ENCODE results near the gene MAST4. TPM values are rescaled to one million over a fixed set of nuclear protein-coding genes. Genes with fewer than 3 reads are reported as not detected.

MAST4 gene
- total RNA-seq, 1 donor from 2014 or later = 22.3 TPM

DNA sequence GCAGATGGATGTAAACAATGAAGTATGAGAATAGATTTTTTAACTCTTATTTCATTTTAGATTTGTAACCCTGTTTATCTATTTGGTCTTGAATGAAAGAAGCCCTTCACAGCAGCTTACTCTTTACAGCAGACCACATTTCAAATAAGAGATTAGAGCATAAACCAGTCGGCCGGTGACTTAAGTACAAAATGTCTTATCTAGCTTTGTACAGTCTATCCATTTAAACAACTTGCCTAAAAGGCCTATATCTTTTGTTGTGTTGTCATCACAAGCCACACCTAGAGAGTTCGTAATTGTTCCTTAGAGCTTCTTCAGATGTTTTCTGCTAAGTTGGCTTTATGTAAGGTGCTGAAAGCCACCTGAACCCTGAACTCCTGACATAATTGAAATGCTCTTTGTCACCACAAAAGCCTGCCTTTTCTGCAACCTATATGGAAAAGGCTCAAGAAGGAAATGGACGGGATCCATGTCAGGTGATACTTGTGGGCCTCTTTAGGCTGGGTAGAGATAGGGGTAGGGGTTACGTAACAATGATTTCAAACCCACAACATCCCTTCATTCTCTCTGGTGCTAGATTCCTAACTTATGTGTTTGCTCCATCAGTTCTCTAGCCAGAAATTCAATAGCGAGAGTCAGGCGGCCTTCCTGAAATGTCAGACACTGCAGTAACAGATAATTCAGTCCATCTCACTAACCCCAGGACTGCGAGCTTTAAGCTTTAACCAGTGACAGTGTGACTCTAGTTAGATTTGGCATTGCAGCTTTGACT, 437.9 kb downstream of the MAST4 start:
- Histone ChIP-seq H3K27ac (ENCODE audit: low read depth, low read length) (no peak overlapping the region), H2AFZ (ENCODE audit: low read depth, low read length) (no peak overlapping the region), H3K36me3 (ENCODE audit: insufficient read depth, low read length) (no peaks in the 10 kb centered on the region), H3K4me2 (ENCODE audit: low read length) (no peak overlapping the region), H3K4me1 (ENCODE audit: insufficient read depth, low read length) (peaks cover 39% of the 10 kb centered on the region), H3K27me3 (ENCODE audit: insufficient read depth, low read length) (no peaks in the 10 kb centered on the region), H3K9me3 (ENCODE audit: insufficient read depth, low read depth, low read length) (no peaks in the 10 kb centered on the region), H4K20me1 (ENCODE audit: insufficient read depth, low read length) (peaks cover 23% of the 10 kb centered on the region), H3K79me2 (ENCODE audit: insufficient read depth, low read length) (peaks cover 92% of the 10 kb centered on the region), H3K9ac (ENCODE audit: low read length) (no peak overlapping the region), H3K4me3 (ENCODE audit: insufficient read depth, low read depth, low read length) (no peak overlapping the region)
- no peaks in the 10 kb centered on the region for H3K27me3 Mint-ChIP-seq (ENCODE audit: low read depth, unreplicated experiment)
- no peak overlapping the region for H3K4me3 Mint-ChIP-seq (ENCODE audit: unreplicated experiment)
- no peaks in the 10 kb centered on the region for H3K9me3 Mint-ChIP-seq (ENCODE audit: unreplicated experiment)
- H3K4me1 Mint-ChIP-seq (ENCODE audit: low read depth, unreplicated experiment) = peaks cover 50% of the 10 kb centered on the region
- DNase-seq (ENCODE audit: low read depth) (peak; percentile 54), FAIRE-seq (no peak)
- peak overlapping the region; percentile 21 for H3K27ac Mint-ChIP-seq (ENCODE audit: unreplicated experiment)
- TF ChIP-seq CTCF (IDR thresholded peaks at IDR 0.05; ENCODE audit: insufficient read depth, low read depth, low read length) (no peak), EZH2 (IDR thresholded peaks at IDR 0.05; ENCODE audit: insufficient read depth, low read length) (no peak)
- H3K36me3 Mint-ChIP-seq (ENCODE audit: low read depth, unreplicated experiment) = peaks cover under 1% of the 10 kb centered on the region

DNA sequence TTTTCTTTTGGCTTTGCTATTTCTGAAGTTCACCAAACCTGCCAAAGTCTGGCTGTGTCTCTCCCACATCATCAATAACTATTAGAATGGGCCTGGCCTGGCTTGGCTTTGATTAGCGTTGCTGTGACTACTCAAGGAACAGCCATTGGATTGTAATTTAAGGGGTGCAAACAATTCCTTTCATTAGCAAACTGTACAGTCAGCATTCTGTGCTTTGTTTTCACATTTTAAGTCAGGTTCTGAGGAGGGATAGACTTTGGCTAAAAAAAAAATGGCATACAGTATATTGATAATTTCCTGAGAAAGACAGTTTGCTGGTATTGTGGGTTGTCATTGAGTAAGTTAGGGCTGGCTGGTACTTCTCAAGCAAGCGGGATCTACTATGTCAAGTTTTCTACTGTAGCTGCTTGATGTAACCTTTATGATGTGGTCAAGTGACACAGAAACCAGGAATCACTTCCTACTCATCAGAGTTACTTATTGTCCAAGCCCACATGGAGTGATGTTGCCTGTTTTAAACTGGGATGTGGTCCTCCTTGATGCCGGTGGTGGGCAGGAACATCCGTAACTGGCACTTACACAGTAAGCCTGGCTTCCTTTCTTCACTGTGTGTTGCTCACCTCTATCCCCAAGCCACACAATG, 439.0 kb downstream of the MAST4 start:
- no peak overlapping the region for H3K27ac ChIP-seq (ENCODE audit: low read depth, low read length)
- H3K4me2 ChIP-seq (ENCODE audit: low read length) = no peak overlapping the region
- Mint-ChIP-seq H3K27ac (ENCODE audit: unreplicated experiment) (peak overlapping the region; percentile 67), H3K9me3 (ENCODE audit: unreplicated experiment) (no peaks in the 10 kb centered on the region), H3K27me3 (ENCODE audit: low read depth, unreplicated experiment) (no peaks in the 10 kb centered on the region), H3K4me3 (ENCODE audit: unreplicated experiment) (no peak overlapping the region), H3K36me3 (ENCODE audit: low read depth, unreplicated experiment) (no peaks in the 10 kb centered on the region), H3K4me1 (ENCODE audit: low read depth, unreplicated experiment) (peaks cover 57% of the 10 kb centered on the region)
- H4K20me1 ChIP-seq (ENCODE audit: insufficient read depth, low read length) = peaks cover 23% of the 10 kb centered on the region
- no peak overlapping the region for H2AFZ ChIP-seq (ENCODE audit: low read depth, low read length)
- no peaks in the 10 kb centered on the region for H3K27me3 ChIP-seq (ENCODE audit: insufficient read depth, low read length)
- TF ChIP-seq CTCF (IDR thresholded peaks at IDR 0.05; ENCODE audit: insufficient read depth, low read depth, low read length) = no peak
- TF ChIP-seq EZH2 (IDR thresholded peaks at IDR 0.05; ENCODE audit: insufficient read depth, low read length) = no peak
- H3K4me3 ChIP-seq (ENCODE audit: insufficient read depth, low read depth, low read length) = no peak overlapping the region
- H3K36me3 ChIP-seq (ENCODE audit: insufficient read depth, low read length) = no peaks in the 10 kb centered on the region
- H3K79me2 ChIP-seq (ENCODE audit: insufficient read depth, low read length) = peaks cover 89% of the 10 kb centered on the region
- no peak for DNase-seq (ENCODE audit: low read depth)
- no peak overlapping the region for H3K9ac ChIP-seq (ENCODE audit: low read length)
- FAIRE-seq = no peak
- H3K9me3 ChIP-seq (ENCODE audit: insufficient read depth, low read depth, low read length) = no peaks in the 10 kb centered on the region
- H3K4me1 ChIP-seq (ENCODE audit: insufficient read depth, low read length) = peaks cover 44% of the 10 kb centered on the region

- Mint-ChIP-seq H3K27me3 (ENCODE audit: low read depth, unreplicated experiment) (no peaks in the 10 kb centered on the region), H3K36me3 (ENCODE audit: low read depth, unreplicated experiment) (no peaks in the 10 kb centered on the region), H3K4me1 (ENCODE audit: low read depth, unreplicated experiment) (peaks cover 44% of the 10 kb centered on the region), H3K4me3 (ENCODE audit: unreplicated experiment) (no peak overlapping the region), H3K9me3 (ENCODE audit: unreplicated experiment) (no peaks in the 10 kb centered on the region), H3K27ac (ENCODE audit: unreplicated experiment) (no peak overlapping the region)
- Histone ChIP-seq H3K4me1 (ENCODE audit: insufficient read depth, low read length) (peaks cover 28% of the 10 kb centered on the region), H3K27ac (ENCODE audit: low read depth, low read length) (no peak overlapping the region), H3K9me3 (ENCODE audit: insufficient read depth, low read depth, low read length) (no peaks in the 10 kb centered on the region), H2AFZ (ENCODE audit: low read depth, low read length) (no peak overlapping the region), H3K9ac (ENCODE audit: low read length) (no peak overlapping the region), H3K4me2 (ENCODE audit: low read length) (no peak overlapping the region), H3K4me3 (ENCODE audit: insufficient read depth, low read depth, low read length) (no peak overlapping the region), H3K27me3 (ENCODE audit: insufficient read depth, low read length) (no peaks in the 10 kb centered on the region), H4K20me1 (ENCODE audit: insufficient read depth, low read length) (peaks cover 17% of the 10 kb centered on the region), H3K79me2 (ENCODE audit: insufficient read depth, low read length) (peaks cover 89% of the 10 kb centered on the region), H3K36me3 (ENCODE audit: insufficient read depth, low read length) (no peaks in the 10 kb centered on the region)
- FAIRE-seq (no peak), DNase-seq (ENCODE audit: low read depth) (no peak)
- no peak for TF ChIP-seq CTCF (IDR thresholded peaks at IDR 0.05; ENCODE audit: insufficient read depth, low read depth, low read length)
- no peak for TF ChIP-seq EZH2 (IDR thresholded peaks at IDR 0.05; ENCODE audit: insufficient read depth, low read length)
Measured at GRCh38 chr5:67037171-67037570, 441.0 kb downstream of the MAST4 start.
